PFSK-1 (cell line): ENCODE results near the gene USP11.

ENCODE experiments used
- POLR2AphosphoS5 ChIP-seq: IDR thresholded peaks from 2 replicates; pipeline ENCODE4 v1.6.1; 2012; ENCODE audit warnings: low read depth, mild to moderate bottlenecking, control low read depth, low read length, moderate library complexity
- SIN3A ChIP-seq: IDR thresholded peaks from 2 replicates; pipeline ENCODE4 v1.6.1; 2012; ENCODE audit warnings: mild to moderate bottlenecking, low read length, moderate library complexity, borderline replicate concordance; ENCODE audit not compliant: insufficient read depth
- TAF1 ChIP-seq: IDR thresholded peaks from 2 replicates; pipeline ENCODE4 v1.6.1; 2012; ENCODE audit warnings: low read length, control low read depth, borderline replicate concordance; ENCODE audit not compliant: insufficient read depth
- TF ChIP-seq, protein P1 (sequence below), 2 experiments: IDR thresholded peaks; 2 replicates each; pipeline versions ENCODE4 v1.6.1 to v1.8.0; 2011 to 2012; ENCODE audit warnings: low read depth in 2 of 2, low read length in 2 of 2, control low read depth in 1 of 2, inconsistent platforms in 1 of 2, mild to moderate bottlenecking in 1 of 2, moderate library complexity in 1 of 2; ENCODE audit not compliant: insufficient read depth in 1 of 2

- no peak for TF ChIP-seq TAF1
- TF ChIP-seq POLR2AphosphoS5 = no peak
- TF ChIP-seq, protein P1, sequence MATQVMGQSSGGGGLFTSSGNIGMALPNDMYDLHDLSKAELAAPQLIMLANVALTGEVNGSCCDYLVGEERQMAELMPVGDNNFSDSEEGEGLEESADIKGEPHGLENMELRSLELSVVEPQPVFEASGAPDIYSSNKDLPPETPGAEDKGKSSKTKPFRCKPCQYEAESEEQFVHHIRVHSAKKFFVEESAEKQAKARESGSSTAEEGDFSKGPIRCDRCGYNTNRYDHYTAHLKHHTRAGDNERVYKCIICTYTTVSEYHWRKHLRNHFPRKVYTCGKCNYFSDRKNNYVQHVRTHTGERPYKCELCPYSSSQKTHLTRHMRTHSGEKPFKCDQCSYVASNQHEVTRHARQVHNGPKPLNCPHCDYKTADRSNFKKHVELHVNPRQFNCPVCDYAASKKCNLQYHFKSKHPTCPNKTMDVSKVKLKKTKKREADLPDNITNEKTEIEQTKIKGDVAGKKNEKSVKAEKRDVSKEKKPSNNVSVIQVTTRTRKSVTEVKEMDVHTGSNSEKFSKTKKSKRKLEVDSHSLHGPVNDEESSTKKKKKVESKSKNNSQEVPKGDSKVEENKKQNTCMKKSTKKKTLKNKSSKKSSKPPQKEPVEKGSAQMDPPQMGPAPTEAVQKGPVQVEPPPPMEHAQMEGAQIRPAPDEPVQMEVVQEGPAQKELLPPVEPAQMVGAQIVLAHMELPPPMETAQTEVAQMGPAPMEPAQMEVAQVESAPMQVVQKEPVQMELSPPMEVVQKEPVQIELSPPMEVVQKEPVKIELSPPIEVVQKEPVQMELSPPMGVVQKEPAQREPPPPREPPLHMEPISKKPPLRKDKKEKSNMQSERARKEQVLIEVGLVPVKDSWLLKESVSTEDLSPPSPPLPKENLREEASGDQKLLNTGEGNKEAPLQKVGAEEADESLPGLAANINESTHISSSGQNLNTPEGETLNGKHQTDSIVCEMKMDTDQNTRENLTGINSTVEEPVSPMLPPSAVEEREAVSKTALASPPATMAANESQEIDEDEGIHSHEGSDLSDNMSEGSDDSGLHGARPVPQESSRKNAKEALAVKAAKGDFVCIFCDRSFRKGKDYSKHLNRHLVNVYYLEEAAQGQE (IDR thresholded peaks at IDR 0.05; ENCODE audit: insufficient read depth in 1 of 2, low read depth in 2 of 2, low read length in 2 of 2) = no peak
- TF ChIP-seq SIN3A = no peak
Measured at GRCh38 chrX:47201345-47201944, 31.4 kb upstream of the USP11 start.
